ENCODE measurements around the gene AFF2.
A peak's percentile ranks its signal among the peaks of the same experiment; 100 is the strongest.

AFF2 gene

DNA sequence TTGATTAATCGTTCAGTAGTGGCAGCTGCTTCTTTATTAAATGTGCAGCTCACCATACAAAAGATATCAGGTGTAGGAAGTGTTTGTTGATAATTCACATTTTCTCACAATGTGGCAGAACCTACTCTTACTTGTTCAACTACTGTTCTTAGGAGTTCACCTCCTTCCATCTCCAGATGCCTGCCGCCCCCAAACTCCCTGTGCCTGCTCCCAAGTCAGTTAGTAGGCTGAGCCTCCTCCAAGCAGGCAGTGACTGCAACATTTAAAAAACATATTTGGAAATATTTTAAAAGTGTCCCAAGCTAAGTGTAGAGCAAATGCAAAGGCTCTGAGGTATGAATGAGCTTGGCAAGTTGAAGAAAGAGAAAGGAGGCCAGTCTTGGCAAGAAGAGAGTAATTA lies 100.2 kb downstream of the AFF2 start:
- H3K9ac ChIP-seq (ENCODE audit: insufficient read length, low read depth): no peak overlapping the region
- no peak for DNase-seq (ENCODE audit: low read depth, low spot score)
- H3K4me3 ChIP-seq (ENCODE audit: insufficient read length, low read depth): no peak overlapping the region
- no peak for TF ChIP-seq ZNF274 (IDR thresholded peaks at IDR 0.05; ENCODE audit: low read depth, low read length)
- H3K9me3 ChIP-seq (ENCODE audit: insufficient read depth, low read length): no peaks in the 10 kb centered on the region
- H3K36me3 ChIP-seq (ENCODE audit: insufficient read depth, insufficient read length, low read length): no peaks in the 10 kb centered on the region
- H3K4me1 ChIP-seq (ENCODE audit: insufficient read depth, insufficient read length): no peaks in the 10 kb centered on the region
- no peaks in the 10 kb centered on the region for H3K27me3 ChIP-seq (ENCODE audit: insufficient read depth, insufficient read length)

DNA sequence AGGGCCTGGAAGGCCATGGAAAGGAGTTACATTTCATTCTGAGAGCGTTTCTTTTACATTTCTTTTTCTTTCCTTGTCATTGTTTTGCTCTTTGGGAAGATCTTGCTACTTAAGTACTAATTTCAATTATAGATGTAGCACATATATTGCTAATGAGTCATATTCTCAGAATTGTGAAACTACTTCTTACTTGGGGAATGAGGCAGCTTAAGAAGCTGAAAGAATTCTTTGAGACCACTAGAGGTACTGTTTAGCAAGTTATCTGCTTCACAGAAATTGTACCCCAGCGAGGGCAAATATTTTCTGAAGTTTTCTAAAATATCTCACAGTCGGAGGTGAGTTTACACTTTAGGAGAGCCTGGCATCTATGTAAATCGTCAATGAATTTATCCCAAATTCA lies 100.6 kb downstream of the AFF2 start:
- no peak overlapping the region for H3K9ac ChIP-seq (ENCODE audit: insufficient read length, low read depth)
- TF ChIP-seq ZNF274 (IDR thresholded peaks at IDR 0.05; ENCODE audit: low read depth, low read length) (no peak), SUZ12 (IDR thresholded peaks at IDR 0.05; ENCODE audit: extremely low read depth, insufficient read depth, insufficient read length) (no peak), YY1 (IDR thresholded peaks at IDR 0.05; ENCODE audit: insufficient read depth, insufficient read length) (no peak)
- no peaks in the 10 kb centered on the region for H3K9me3 ChIP-seq (ENCODE audit: insufficient read depth, low read length)
- no peaks in the 10 kb centered on the region for H3K27me3 ChIP-seq (ENCODE audit: insufficient read depth, insufficient read length)
- no peak for DNase-seq (ENCODE audit: low read depth, low spot score)
- H3K4me1 ChIP-seq (ENCODE audit: insufficient read depth, insufficient read length): no peaks in the 10 kb centered on the region
- H3K36me3 ChIP-seq (ENCODE audit: insufficient read depth, insufficient read length, low read length): no peaks in the 10 kb centered on the region
- H3K4me3 ChIP-seq (ENCODE audit: insufficient read length, low read depth): no peak overlapping the region

DNA sequence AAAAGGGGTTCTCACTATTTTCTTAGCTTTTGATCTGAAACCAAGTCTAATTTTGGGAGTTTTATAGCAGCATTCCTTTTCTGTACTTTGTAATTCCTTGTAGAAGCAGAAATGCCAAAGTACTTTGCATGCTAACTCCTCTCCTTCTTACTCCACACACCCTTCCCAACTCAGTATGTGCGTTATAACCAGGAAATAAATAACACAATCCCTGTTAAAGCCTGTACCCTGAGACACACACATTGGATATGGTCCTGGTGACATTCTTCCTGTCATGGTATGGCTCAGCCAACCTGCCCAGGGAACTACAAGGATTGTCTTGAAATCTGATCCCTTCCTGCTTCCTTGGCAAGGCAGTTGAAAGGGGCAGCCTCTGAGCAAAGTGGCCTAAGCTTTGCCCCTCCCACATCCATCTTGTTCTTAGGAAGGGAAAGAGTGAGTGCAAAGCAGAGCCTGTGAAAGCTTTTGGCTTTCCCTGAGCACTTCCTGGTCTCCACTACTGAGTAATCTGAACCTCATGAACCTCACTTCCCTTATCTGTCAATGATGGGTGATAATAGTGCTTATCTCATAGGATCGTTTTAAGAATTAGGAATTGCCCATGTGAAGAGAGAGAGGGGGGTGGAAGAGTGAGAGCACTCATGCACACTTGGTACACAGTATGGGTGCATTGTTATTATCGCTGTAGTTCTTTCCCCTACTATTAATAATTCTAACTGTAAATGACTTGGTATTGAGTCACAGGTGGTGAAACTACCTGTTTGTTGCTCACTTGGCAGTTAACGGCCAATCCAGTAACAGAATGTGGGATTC lies 109.3 kb downstream of the AFF2 start:
- H3K36me3 ChIP-seq (ENCODE audit: insufficient read depth, insufficient read length, low read length): no peaks in the 10 kb centered on the region
- peak; percentile 13 for DNase-seq (ENCODE audit: low read depth, low spot score)
- TF ChIP-seq SUZ12 (IDR thresholded peaks at IDR 0.05; ENCODE audit: extremely low read depth, insufficient read depth, insufficient read length) (no peak), ZNF274 (IDR thresholded peaks at IDR 0.05; ENCODE audit: low read depth, low read length) (no peak), YY1 (IDR thresholded peaks at IDR 0.05; ENCODE audit: insufficient read depth, insufficient read length) (no peak)
- H3K4me1 ChIP-seq (ENCODE audit: insufficient read depth, insufficient read length): no peaks in the 10 kb centered on the region
- H3K27me3 ChIP-seq (ENCODE audit: insufficient read depth, insufficient read length): no peaks in the 10 kb centered on the region
- H3K9ac ChIP-seq (ENCODE audit: insufficient read length, low read depth): no peak overlapping the region
- no peaks in the 10 kb centered on the region for H3K9me3 ChIP-seq (ENCODE audit: insufficient read depth, low read length)
- H3K4me3 ChIP-seq (ENCODE audit: insufficient read length, low read depth): no peak overlapping the region

DNA sequence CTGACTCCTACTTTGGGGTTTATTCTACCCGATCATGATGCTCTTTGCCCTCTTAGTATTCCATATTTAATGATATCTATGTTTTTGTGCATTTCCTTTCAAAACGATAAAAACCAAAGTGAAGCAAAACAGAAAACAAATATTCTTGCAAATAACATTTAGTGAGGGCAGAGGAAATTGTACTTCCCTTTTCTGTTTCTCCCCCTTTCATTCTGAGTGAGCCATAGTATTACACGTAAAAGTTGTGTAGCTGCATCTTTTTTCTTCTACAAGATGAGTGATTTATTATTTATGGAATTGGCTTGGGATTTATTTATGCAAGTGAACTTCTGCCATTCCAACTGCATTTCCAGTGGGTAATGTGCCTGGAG lies 109.9 kb downstream of the AFF2 start:
- H3K9ac ChIP-seq (ENCODE audit: insufficient read length, low read depth): no peak overlapping the region
- DNase-seq (ENCODE audit: low read depth, low spot score): no peak
- H3K36me3 ChIP-seq (ENCODE audit: insufficient read depth, insufficient read length, low read length): no peaks in the 10 kb centered on the region
- H3K4me3 ChIP-seq (ENCODE audit: insufficient read length, low read depth): no peak overlapping the region
- H3K4me1 ChIP-seq (ENCODE audit: insufficient read depth, insufficient read length): no peaks in the 10 kb centered on the region
- TF ChIP-seq SUZ12 (IDR thresholded peaks at IDR 0.05; ENCODE audit: extremely low read depth, insufficient read depth, insufficient read length) (no peak), YY1 (IDR thresholded peaks at IDR 0.05; ENCODE audit: insufficient read depth, insufficient read length) (no peak), ZNF274 (IDR thresholded peaks at IDR 0.05; ENCODE audit: low read depth, low read length) (no peak)
- H3K9me3 ChIP-seq (ENCODE audit: insufficient read depth, low read length): no peaks in the 10 kb centered on the region
- H3K27me3 ChIP-seq (ENCODE audit: insufficient read depth, insufficient read length): no peaks in the 10 kb centered on the region

DNA sequence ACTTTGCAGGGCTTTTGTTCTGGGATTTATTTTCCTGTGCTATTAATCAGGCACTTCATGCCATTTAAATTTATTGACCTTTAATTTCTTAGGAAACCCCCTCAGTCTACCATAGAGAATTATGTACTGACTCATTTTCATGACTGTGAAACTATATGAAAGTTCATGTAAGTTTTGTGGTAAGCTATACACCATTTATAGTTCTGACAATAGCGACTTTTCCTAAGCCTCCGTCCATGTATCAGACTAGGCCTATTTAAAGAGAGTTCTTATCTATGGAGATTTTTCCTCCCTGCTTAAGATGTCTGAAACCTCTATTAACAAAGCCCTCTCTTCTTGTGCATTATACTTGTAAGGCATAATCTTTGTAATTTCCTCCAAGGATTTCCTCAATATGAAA lies 111.6 kb downstream of the AFF2 start:
- TF ChIP-seq YY1 (IDR thresholded peaks at IDR 0.05; ENCODE audit: insufficient read depth, insufficient read length) (no peak), ZNF274 (IDR thresholded peaks at IDR 0.05; ENCODE audit: low read depth, low read length) (no peak), SUZ12 (IDR thresholded peaks at IDR 0.05; ENCODE audit: extremely low read depth, insufficient read depth, insufficient read length) (no peak)
- Histone ChIP-seq H3K4me1 (ENCODE audit: insufficient read depth, insufficient read length) (no peaks in the 10 kb centered on the region), H3K27me3 (ENCODE audit: insufficient read depth, insufficient read length) (no peaks in the 10 kb centered on the region), H3K9me3 (ENCODE audit: insufficient read depth, low read length) (no peaks in the 10 kb centered on the region), H3K36me3 (ENCODE audit: insufficient read depth, insufficient read length, low read length) (no peaks in the 10 kb centered on the region), H3K4me3 (ENCODE audit: insufficient read length, low read depth) (no peak overlapping the region), H3K9ac (ENCODE audit: insufficient read length, low read depth) (no peak overlapping the region)
- DNase-seq (ENCODE audit: low read depth, low spot score): no peak

DNA sequence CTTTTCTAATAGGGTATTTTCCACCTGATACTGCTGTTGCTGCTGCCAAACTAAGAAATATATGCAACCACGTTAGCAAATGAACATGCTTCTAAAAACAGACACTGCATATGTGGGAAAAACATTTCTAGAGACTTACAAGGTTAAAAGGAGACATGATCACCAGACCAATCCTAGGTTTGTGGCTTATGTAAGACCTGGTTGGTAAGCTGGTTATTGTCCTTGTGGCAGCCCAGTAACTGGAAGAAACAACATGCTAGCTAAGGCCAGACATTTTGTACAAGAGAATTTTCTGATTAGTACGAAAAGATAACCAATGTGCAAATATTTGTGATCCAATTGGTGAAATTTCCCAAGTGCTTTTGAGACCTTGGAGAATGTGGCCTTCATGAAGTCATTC lies 112.0 kb downstream of the AFF2 start:
- Histone ChIP-seq H3K36me3 (ENCODE audit: insufficient read depth, insufficient read length, low read length) (no peaks in the 10 kb centered on the region), H3K4me3 (ENCODE audit: insufficient read length, low read depth) (no peak overlapping the region), H3K27me3 (ENCODE audit: insufficient read depth, insufficient read length) (no peaks in the 10 kb centered on the region), H3K4me1 (ENCODE audit: insufficient read depth, insufficient read length) (no peaks in the 10 kb centered on the region), H3K9ac (ENCODE audit: insufficient read length, low read depth) (no peak overlapping the region), H3K9me3 (ENCODE audit: insufficient read depth, low read length) (no peaks in the 10 kb centered on the region)
- TF ChIP-seq YY1 (IDR thresholded peaks at IDR 0.05; ENCODE audit: insufficient read depth, insufficient read length) (no peak), ZNF274 (IDR thresholded peaks at IDR 0.05; ENCODE audit: low read depth, low read length) (no peak), SUZ12 (IDR thresholded peaks at IDR 0.05; ENCODE audit: extremely low read depth, insufficient read depth, insufficient read length) (no peak)
- DNase-seq (ENCODE audit: low read depth, low spot score): no peak

DNA sequence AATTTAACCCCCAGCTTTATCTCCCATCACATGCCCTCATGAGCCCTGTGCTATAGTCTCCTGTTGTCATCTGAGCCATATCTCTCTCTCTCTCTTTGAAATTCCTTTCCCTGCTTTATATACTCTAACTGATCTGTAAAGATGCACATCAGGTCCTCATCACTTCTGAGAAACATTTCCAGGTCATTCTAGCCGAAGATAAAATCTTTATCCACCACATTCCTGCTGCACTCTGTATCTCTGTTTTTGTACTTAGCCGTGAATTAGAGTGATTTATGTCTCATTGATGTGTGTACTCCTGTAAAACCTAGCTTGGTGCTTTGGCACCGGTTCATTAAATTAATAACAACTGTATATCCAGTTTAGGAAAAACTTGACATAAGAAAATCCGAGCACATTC lies 113.2 kb downstream of the AFF2 start:
- DNase-seq (ENCODE audit: low read depth, low spot score): no peak
- TF ChIP-seq SUZ12 (IDR thresholded peaks at IDR 0.05; ENCODE audit: extremely low read depth, insufficient read depth, insufficient read length) (no peak), ZNF274 (IDR thresholded peaks at IDR 0.05; ENCODE audit: low read depth, low read length) (no peak), YY1 (IDR thresholded peaks at IDR 0.05; ENCODE audit: insufficient read depth, insufficient read length) (no peak)
- Histone ChIP-seq H3K4me1 (ENCODE audit: insufficient read depth, insufficient read length) (no peaks in the 10 kb centered on the region), H3K9me3 (ENCODE audit: insufficient read depth, low read length) (no peaks in the 10 kb centered on the region), H3K36me3 (ENCODE audit: insufficient read depth, insufficient read length, low read length) (no peaks in the 10 kb centered on the region), H3K4me3 (ENCODE audit: insufficient read length, low read depth) (no peak overlapping the region), H3K27me3 (ENCODE audit: insufficient read depth, insufficient read length) (no peaks in the 10 kb centered on the region), H3K9ac (ENCODE audit: insufficient read length, low read depth) (no peak overlapping the region)

Data from NT2/D1 (cell line).